Type B pancreatic cell (in vitro differentiated cells): ENCODE results near the gene SYPL2. TPM values are rescaled to one million over a fixed set of nuclear protein-coding genes. Genes with fewer than 3 reads are reported as not detected.

Experiments
- DNase-seq: peaks from one replicate; pipeline ENCODE4 v3.0.0; 2021; ENCODE audit warnings: mixed read lengths; ENCODE audit not compliant: unreplicated experiment; ENCODE audit errors: extremely low spot score
- H3K27ac Mint-ChIP-seq: 2 replicates; pipeline ENCODE4 v1.8.0; 2021; ENCODE audit warnings: mild to moderate bottlenecking, mixed read lengths
- H3K27me3 Mint-ChIP-seq: 2 replicates; pipeline ENCODE4 v1.8.0; 2021; ENCODE audit warnings: mixed read lengths
- H3K36me3 Mint-ChIP-seq: 2 replicates; pipeline ENCODE4 v1.8.0; 2021; ENCODE audit warnings: mixed read lengths
- H3K4me1 Mint-ChIP-seq: one replicate; pipeline ENCODE4 v1.8.0; 2021; ENCODE audit warnings: mixed read lengths; ENCODE audit not compliant: unreplicated experiment
- H3K4me3 Mint-ChIP-seq: 2 replicates; pipeline ENCODE4 v1.8.0; 2021; ENCODE audit warnings: mild to moderate bottlenecking, mixed read lengths
- H3K9me3 Mint-ChIP-seq: 2 replicates; pipeline ENCODE4 v1.8.0; 2021; ENCODE audit warnings: mixed read lengths
- CTCF ChIP-seq: fragments of 200-600 bp; sonication (generic); conservative IDR thresholded peaks from 2 replicates; pipeline ENCODE4 v1.5.0; 2021; ENCODE audit warnings: antibody characterized with exemption, mild to moderate bottlenecking
- total RNA-seq: library from RNA; stranded (reverse); gene quantifications from 2 replicates; pipeline ENCODE4 v1.2.1, GENCODE V29; 2021; ENCODE audit warnings: low replicate concordance

SYPL2 gene
- total RNA-seq, 1 donor from 2014 or later, result 0.58 TPM

GRCh38 chr1:109484519-109484975 is 18.2 kb downstream of the SYPL2 start:
- H3K27me3 Mint-ChIP-seq, result peaks cover 34% of the 10 kb centered on the region
- H3K4me1 Mint-ChIP-seq, result peaks cover 16% of the 10 kb centered on the region
- no peak for DNase-seq
- no peak for TF ChIP-seq CTCF
- peak overlapping the region; percentile 86 for H3K27ac Mint-ChIP-seq
- H3K36me3 Mint-ChIP-seq, result no peaks in the 10 kb centered on the region
- H3K9me3 Mint-ChIP-seq, result no peaks in the 10 kb centered on the region
- peak overlapping the region; percentile 94 for H3K4me3 Mint-ChIP-seq

GRCh38 chr1:109485001-109485400 is 18.7 kb downstream of the SYPL2 start:
- DNase-seq, result no peak
- Mint-ChIP-seq H3K27ac (no peak overlapping the region), H3K9me3 (no peaks in the 10 kb centered on the region), H3K4me3 (peak overlapping the region; percentile 94), H3K4me1 (peaks cover 16% of the 10 kb centered on the region), H3K36me3 (no peaks in the 10 kb centered on the region), H3K27me3 (peaks cover 30% of the 10 kb centered on the region)
- TF ChIP-seq CTCF, result no peak

GRCh38 chr1:109487261-109487660 is 20.9 kb downstream of the SYPL2 start:
- H3K4me3 Mint-ChIP-seq, result no peak overlapping the region
- no peak overlapping the region for H3K27ac Mint-ChIP-seq
- peaks cover 10% of the 10 kb centered on the region for H3K27me3 Mint-ChIP-seq
- no peaks in the 10 kb centered on the region for H3K36me3 Mint-ChIP-seq
- no peaks in the 10 kb centered on the region for H3K9me3 Mint-ChIP-seq
- TF ChIP-seq CTCF, result no peak
- H3K4me1 Mint-ChIP-seq, result peaks cover 16% of the 10 kb centered on the region
- DNase-seq, result no peak

- H3K27ac Mint-ChIP-seq, result no peak overlapping the region
- H3K36me3 Mint-ChIP-seq, result no peaks in the 10 kb centered on the region
- no peak for DNase-seq
- H3K4me3 Mint-ChIP-seq, result no peak overlapping the region
- peaks cover 4% of the 10 kb centered on the region for H3K27me3 Mint-ChIP-seq
- peaks cover 16% of the 10 kb centered on the region for H3K4me1 Mint-ChIP-seq
- no peaks in the 10 kb centered on the region for H3K9me3 Mint-ChIP-seq
- no peak for TF ChIP-seq CTCF
Measured at GRCh38 chr1:109488201-109488600, 21.9 kb downstream of the SYPL2 start.

- Mint-ChIP-seq H3K27me3 (no peaks in the 10 kb centered on the region), H3K4me3 (no peak overlapping the region), H3K27ac (no peak overlapping the region), H3K9me3 (no peaks in the 10 kb centered on the region), H3K4me1 (peaks cover 13% of the 10 kb centered on the region), H3K36me3 (no peaks in the 10 kb centered on the region)
- TF ChIP-seq CTCF, result no peak
- no peak for DNase-seq
Measured at GRCh38 chr1:109488696-109489095, 22.4 kb downstream of the SYPL2 start.
